Mucosa of descending colon (tissue), 3 donors: Measurements from ENCODE around the gene PTK6. TPM values are rescaled to one million over a fixed set of nuclear protein-coding genes. Genes with fewer than 3 reads are reported as not detected.

Experiments
- ATAC-seq: fragments of 200-7000 bp; cut with Tn5 transposase; one replicate; pipeline ENCODE4 v1.9.1; 2020; ENCODE audit warnings: mild to moderate bottlenecking, moderate library complexity
- DNase-seq, 3 donors: peaks; one replicate each; pipeline ENCODE4 v3.0.0-alpha.2; 2020
- H3K36me3 ChIP-seq: fragments of 200-600 bp; one replicate; pipeline ENCODE4 v1.8.0; 2021; ENCODE audit warnings: low read depth, mild to moderate bottlenecking
- H3K4me1 ChIP-seq: fragments of 200-600 bp; one replicate; pipeline ENCODE4 v1.8.0; 2021; ENCODE audit warnings: low read depth, mild to moderate bottlenecking
- H3K4me3 ChIP-seq: fragments of 200-600 bp; one replicate; pipeline ENCODE4 v1.8.0; 2021; ENCODE audit warnings: mild to moderate bottlenecking
- H3K9me3 ChIP-seq: fragments of 200-600 bp; one replicate; pipeline ENCODE4 v1.8.0; 2021; ENCODE audit warnings: mild to moderate bottlenecking
- intact Hi-C, 2 donors: fragments of 100-400 bp; cut with DNase I in 1 of 2; cut with micrococcal nuclease in 1 of 2; formaldehyde crosslinking; loops; one replicate each; pipeline versions ENCODE4 v1.11.0 to v1.11.1; 2022; cut with DNase I, micrococcal nuclease
- total RNA-seq, 3 donors: library from RNA; stranded (reverse); fragmentation: NEBNext Ultra II Directional in 2 of 3; extraction: Animal tissue kit (Norgen Biotek cat#: 25700) in 2 of 3; gene quantifications; one replicate each; pipeline versions ENCODE4 v1.2.1 to v1.2.4, GENCODE V29; 2021 to 2023
- TF ChIP-seq, protein P1 (sequence below): fragments of 200-600 bp; IDR thresholded peaks from one replicate; pipeline ENCODE4 v1.8.0; 2022; ENCODE audit warnings: antibody characterized with exemption, mild to moderate bottlenecking
- donor health status: DM: no; HTN: no; CAD: no; lungs with moderate emphysema.
- donor health status: DM: no; HTN: no; CAD: no.
- donor health status: DM: no; HTN: yes; CAD: no.

PTK6 gene
- total RNA-seq, 3 donors from 2014 or later: 39.5 to 91.7 (median 87.1) TPM

DNA sequence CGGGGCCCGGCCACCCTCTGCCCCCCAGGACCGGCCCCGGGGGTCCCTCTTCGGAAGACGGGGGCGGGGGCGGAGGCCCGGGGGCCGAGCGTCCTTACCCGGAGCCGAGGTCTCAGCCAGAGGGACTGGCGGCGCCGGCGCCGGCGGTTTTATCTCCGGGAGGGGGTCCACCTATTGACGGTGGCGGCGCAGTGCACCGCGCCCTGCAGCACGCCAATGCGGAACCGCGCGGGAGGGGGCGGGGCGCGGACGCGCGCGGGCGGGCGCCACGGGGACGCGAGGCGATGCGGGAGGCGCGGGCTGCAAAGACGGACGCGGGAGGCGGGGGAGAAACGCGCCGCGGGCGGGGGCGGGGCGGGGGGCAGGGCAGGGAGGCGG is 38.2 kb downstream of the PTK6 start, which contains the start of gene EEF1A2:
EEF1A2 (minus strand) TSS at position 124 of the 378 bp plus-strand sequence. CDS start 1,320 bp downstream, outside the sequence.
- TF ChIP-seq, protein P1, sequence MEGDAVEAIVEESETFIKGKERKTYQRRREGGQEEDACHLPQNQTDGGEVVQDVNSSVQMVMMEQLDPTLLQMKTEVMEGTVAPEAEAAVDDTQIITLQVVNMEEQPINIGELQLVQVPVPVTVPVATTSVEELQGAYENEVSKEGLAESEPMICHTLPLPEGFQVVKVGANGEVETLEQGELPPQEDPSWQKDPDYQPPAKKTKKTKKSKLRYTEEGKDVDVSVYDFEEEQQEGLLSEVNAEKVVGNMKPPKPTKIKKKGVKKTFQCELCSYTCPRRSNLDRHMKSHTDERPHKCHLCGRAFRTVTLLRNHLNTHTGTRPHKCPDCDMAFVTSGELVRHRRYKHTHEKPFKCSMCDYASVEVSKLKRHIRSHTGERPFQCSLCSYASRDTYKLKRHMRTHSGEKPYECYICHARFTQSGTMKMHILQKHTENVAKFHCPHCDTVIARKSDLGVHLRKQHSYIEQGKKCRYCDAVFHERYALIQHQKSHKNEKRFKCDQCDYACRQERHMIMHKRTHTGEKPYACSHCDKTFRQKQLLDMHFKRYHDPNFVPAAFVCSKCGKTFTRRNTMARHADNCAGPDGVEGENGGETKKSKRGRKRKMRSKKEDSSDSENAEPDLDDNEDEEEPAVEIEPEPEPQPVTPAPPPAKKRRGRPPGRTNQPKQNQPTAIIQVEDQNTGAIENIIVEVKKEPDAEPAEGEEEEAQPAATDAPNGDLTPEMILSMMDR: no peak
- Histone ChIP-seq H3K36me3 (no peaks in the 10 kb centered on the region), H3K4me3 (no peak within 1 kb of the TSS), H3K4me1 (peaks cover 15% of the 10 kb centered on the region), H3K9me3 (no peaks in the 10 kb centered on the region)
- ATAC-seq: peak; percentile 17
- intact Hi-C loops: no loop called here
- DNase-seq: no peak

DNA sequence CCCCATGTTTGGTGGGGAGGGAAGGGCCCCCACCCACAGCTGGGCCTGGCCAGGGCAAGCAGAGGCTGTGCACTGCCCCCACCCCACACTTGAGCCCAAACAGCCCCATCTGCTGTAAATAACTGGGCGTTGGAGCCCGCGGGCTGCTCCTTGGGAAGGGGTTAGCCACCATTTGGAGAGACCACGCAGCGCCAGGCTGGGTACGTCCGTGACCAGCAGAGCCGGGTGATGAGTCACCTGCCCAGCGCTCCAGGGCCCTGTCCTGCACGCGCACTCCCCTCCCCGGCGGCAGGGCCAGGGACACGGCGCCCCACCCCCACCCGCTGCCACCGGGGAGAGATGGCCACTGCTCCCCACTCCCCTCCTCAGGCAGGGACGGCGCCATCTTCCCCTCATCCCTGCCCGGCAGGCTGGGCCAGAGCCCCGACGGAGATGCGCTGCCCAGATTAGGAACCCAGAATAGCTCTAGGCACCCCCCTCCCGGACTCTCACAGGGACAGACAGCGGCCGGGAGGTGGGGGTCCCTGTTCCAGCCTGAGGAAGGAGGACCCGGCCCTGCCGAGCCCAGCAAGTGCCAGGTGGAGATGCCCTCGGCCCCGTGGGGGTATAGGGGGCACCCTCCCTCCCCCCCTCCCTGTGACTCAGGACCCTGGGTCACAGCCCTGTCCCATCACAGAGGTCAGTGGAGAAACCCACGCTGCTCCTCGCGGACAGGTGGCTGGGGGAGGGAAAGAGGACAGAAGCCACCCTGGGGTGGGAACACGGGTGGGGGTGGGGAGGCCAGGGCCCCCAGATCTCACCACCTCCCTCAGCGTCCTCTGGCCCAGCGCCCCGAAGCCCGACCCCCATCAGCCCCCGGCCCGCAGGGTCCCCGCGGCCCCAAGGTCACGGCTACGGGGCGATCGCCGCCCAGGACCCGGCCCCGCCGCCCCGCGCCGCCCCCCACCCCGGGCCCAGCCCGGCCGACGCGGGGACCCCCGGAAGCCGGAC is 38.9 kb downstream of the PTK6 start:
- intact Hi-C loops: no loop called here
- peaks cover 15% of the 10 kb centered on the region for H3K4me1 ChIP-seq
- TF ChIP-seq, protein P1: no peak
- no peak overlapping the region for H3K4me3 ChIP-seq
- ATAC-seq (peak; percentile 27), DNase-seq (no peak)
- H3K9me3 ChIP-seq: no peaks in the 10 kb centered on the region
- no peaks in the 10 kb centered on the region for H3K36me3 ChIP-seq

DNA sequence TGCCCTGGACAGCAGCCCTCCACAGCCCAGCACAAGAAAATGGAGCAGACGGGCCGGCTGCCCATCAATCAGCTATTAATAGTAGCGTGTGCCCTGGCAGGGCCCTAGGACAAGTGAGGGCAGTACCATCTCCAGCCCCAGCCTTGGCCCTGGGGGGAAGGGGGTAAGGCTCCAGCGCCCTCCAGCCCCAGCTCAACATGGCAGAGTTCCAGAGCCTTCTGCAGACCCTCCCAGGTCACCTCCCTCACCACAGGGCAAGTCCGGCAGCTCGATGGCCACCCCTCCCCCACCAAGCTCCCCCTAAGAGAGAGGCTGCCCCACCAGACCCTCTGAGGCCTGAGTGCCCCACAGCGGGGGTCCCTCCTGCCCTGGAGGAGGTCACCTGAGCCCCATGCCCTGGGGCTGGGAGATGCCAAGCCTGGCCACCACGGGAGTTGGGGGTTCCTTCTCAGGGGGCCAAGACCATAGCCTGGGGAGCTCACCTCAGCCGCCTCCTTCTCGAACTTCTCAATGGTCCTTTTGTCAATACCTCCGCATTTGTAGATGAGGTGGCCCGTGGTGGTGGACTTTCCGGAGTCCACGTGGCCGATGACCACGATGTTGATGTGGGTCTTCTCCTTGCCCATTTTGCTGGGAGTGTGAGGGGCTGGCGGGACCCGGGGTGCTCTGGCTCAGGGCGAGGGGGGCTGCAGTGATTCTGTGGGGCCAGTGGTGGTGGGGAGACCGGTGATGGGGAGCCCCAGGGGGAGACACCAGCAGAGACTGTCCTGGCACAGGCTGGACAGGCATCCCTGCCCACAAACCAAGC is 39.8 kb downstream of the PTK6 start:
- no peak for DNase-seq
- no peak for ATAC-seq
- H3K4me3 ChIP-seq: no peak overlapping the region
- intact Hi-C loops: no loop called here
- TF ChIP-seq, protein P1: no peak
- H3K36me3 ChIP-seq: no peaks in the 10 kb centered on the region
- H3K9me3 ChIP-seq: no peaks in the 10 kb centered on the region
- peaks cover 15% of the 10 kb centered on the region for H3K4me1 ChIP-seq

DNA sequence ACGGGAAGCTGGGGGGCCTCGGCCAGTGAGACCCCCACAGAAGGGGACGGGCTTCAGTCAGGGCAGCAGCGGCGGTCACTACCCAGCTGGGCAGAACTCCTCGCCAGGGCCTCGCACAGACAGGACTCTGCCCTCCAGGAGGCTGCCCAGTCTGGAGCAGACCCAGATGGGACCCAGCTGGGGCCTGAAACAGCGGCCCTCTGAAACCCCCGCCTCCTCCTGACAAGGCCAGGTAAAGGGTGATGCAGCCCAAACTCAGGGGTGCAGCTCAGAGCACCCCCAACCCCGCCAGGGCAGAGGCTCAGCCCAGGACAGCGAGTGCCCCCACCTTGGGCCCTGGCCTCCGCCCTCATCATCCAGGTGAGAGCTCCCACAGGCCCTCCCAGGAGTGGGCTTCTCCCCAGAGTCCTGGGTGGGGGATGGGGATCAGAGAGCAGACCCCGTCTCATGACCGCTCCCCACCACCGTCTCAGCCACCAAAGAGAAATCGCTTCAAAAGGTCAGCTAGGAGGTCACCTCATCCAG is 40.5 kb downstream of the PTK6 start:
- DNase-seq (no peak), ATAC-seq (peak; percentile 16)
- intact Hi-C loops: no loop called here
- no peak overlapping the region for H3K4me3 ChIP-seq
- no peaks in the 10 kb centered on the region for H3K9me3 ChIP-seq
- peaks cover 15% of the 10 kb centered on the region for H3K4me1 ChIP-seq
- TF ChIP-seq, protein P1: no peak
- no peaks in the 10 kb centered on the region for H3K36me3 ChIP-seq

DNA sequence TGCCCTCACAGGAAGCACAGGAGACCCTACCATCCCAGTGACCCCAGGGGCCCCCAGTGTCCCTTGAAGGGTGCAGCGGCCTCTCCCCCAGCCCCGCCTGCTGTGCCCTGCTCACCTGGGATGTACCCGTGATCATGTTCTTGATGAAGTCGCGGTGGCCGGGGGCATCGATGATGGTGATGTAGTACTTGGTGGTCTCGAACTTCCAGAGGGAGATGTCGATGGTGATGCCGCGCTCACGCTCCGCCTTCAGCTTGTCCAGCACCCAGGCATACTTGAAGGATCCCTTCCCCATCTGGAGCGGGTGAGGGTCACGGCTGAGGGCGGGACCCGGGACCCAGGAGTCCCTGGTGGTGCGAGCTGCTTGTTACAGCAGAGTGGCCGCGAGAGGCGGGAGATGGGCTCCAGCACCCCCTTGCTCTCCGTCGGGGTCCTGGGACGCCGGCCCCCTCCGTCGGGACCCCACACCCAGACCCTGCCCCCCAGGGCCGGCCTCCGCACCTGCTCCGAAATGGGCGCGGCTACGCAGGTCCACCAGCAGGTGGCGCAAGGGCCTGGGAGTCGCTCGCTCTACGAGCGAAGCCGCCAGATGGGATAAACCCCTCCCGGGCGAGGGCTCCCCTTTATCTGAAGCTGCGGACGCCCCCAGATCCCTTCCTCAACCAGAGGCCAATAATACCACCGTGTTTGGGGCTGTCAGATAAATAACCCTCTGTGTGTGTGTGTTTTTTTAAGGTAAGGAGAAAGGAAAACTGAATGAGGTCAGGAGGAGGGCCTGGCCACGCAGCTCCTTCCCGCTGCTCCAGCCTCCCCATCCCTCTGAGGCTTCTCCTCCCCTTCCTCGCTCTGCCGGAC is 41.2 kb downstream of the PTK6 start:
- ATAC-seq: peak; percentile 78
- Histone ChIP-seq H3K4me1 (peaks cover 15% of the 10 kb centered on the region), H3K36me3 (no peaks in the 10 kb centered on the region), H3K9me3 (no peaks in the 10 kb centered on the region), H3K4me3 (no peak overlapping the region)
- intact Hi-C loops: no loop called here
- TF ChIP-seq, protein P1: peak; percentile 88
- DNase-seq: peak; percentile 75 to 83 (median 77)
